Peyer's patch (tissue), 4 donors: ENCODE results near the gene SLC39A1.

Experiments
- CTCF ChIP-seq, 6 experiments: fragments of 450-650 bp in 4 of 6; fragments of 200-600 bp in 2 of 6; sonication (generic) in 1 of 6; IDR thresholded peaks; one replicate each; pipeline ENCODE4 v1.5.1; 2017 to 2019; ENCODE audit warnings: antibody characterized with exemption in 6 of 6, mild to moderate bottlenecking in 3 of 6, moderate library complexity in 1 of 6
- POLR2A ChIP-seq, 2 donors: fragments of 450-650 bp; IDR thresholded peaks; one replicate each; pipeline ENCODE4 v1.5.1; 2017; ENCODE audit warnings: antibody characterized with exemption in 2 of 2, mild to moderate bottlenecking in 2 of 2, moderate library complexity in 2 of 2

- TF ChIP-seq CTCF (IDR thresholded peaks at IDR 0.05) (no peak), POLR2A (IDR thresholded peaks at IDR 0.05) (no peak)
Observed at GRCh38 chr1:153928791-153929341, 34.5 kb downstream of the SLC39A1 start.
